ENCODE results near the gene CRISPLD2.
"Not testable (repeated sequence)": the region's sequence is repeated elsewhere in the genome, so short reads cannot be mapped to it uniquely, and the experiment has no call there.

CRISPLD2 gene

DNA sequence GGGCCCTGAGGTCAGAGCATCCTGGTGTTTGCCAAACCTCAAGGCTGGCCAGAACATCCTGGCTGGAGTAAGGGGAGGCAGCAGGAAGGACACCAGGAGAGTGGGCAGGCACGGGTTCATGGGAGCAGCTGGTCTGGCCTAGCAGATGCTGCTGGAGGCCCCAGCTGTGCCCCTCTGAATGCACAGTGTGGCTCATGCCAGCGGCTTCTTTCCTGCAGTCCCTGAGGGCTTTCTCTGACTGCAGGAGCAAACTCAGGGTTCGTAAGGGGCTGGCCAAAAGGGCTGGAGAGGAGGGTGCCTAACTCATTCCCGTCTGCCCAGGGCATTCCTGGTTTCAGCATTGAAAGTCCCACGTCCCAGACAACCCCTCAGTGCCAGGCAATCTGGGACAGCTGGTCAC is 112.9 kb downstream of the CRISPLD2 start:
- no peak overlapping the region for H3K27ac ChIP-seq
- H3K27me3 ChIP-seq (replicated peaks), result no peaks in the 10 kb centered on the region
- no peak for DNase-seq
- TF ChIP-seq, protein P1, sequence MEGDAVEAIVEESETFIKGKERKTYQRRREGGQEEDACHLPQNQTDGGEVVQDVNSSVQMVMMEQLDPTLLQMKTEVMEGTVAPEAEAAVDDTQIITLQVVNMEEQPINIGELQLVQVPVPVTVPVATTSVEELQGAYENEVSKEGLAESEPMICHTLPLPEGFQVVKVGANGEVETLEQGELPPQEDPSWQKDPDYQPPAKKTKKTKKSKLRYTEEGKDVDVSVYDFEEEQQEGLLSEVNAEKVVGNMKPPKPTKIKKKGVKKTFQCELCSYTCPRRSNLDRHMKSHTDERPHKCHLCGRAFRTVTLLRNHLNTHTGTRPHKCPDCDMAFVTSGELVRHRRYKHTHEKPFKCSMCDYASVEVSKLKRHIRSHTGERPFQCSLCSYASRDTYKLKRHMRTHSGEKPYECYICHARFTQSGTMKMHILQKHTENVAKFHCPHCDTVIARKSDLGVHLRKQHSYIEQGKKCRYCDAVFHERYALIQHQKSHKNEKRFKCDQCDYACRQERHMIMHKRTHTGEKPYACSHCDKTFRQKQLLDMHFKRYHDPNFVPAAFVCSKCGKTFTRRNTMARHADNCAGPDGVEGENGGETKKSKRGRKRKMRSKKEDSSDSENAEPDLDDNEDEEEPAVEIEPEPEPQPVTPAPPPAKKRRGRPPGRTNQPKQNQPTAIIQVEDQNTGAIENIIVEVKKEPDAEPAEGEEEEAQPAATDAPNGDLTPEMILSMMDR (IDR thresholded peaks at IDR 0.05; ENCODE audit: low read depth, low read length, missing control alignments), result no peak
- H3K36me3 ChIP-seq (replicated peaks), result no peaks in the 10 kb centered on the region
- in situ Hi-C loops (cut with HindIII; ENCODE audit: low pct_ligation_motif_present, low sequenced_read_pairs), result no loop called here
- H3K4me3 ChIP-seq (ENCODE audit: low read depth, low read length), result no peak overlapping the region

DNA sequence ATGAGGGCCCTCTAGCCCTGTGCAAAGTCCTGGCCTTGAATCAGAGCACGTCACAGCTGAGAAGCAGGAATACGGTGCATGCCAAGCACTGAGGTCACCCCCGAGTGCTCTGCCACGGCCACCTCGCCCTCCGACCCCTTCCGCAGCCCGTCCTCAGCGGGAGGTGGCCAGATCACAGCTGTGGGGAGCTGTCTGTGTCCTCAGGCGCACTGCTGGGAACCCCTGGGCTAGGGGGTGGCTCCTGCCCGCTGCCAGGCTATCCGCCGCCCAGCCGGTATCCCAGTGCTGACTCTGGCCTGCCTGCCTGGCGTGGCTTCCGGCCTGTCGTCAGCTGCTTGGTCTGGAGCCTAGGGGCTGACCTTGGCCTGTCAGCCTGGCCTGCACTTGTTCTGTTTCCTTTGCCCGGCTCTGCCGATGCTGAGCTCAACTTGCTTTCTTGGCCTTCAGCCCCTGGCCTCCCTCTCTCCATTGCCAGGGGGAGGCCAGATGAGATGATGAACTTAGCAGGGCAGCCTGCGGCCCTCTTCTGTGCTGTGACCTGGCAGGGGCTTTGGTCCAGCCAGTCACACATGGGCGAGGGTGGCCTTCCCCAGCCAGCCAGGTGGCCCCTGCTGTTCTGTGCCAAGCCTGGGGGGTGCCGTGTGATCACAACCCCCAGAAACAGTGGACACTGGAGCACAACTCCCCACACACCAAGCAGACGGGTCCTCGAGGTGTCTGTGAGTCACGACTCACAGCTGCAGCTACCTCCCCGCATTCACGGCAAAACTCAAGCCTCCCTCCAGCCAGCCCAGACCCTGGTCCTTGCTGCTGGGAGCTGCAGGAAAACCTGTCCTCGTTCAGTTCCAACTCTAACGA is 114.2 kb downstream of the CRISPLD2 start:
- in situ Hi-C loops (cut with HindIII; ENCODE audit: low pct_ligation_motif_present, low sequenced_read_pairs), result no loop called here
- no peak overlapping the region for H3K4me3 ChIP-seq (ENCODE audit: low read depth, low read length)
- H3K36me3 ChIP-seq (replicated peaks), result no peaks in the 10 kb centered on the region
- H3K27ac ChIP-seq, result no peak overlapping the region
- TF ChIP-seq, protein P1 (IDR thresholded peaks at IDR 0.05; ENCODE audit: low read depth, low read length, missing control alignments), result no peak
- DNase-seq, result no peak
- no peaks in the 10 kb centered on the region for H3K27me3 ChIP-seq (replicated peaks)

DNA sequence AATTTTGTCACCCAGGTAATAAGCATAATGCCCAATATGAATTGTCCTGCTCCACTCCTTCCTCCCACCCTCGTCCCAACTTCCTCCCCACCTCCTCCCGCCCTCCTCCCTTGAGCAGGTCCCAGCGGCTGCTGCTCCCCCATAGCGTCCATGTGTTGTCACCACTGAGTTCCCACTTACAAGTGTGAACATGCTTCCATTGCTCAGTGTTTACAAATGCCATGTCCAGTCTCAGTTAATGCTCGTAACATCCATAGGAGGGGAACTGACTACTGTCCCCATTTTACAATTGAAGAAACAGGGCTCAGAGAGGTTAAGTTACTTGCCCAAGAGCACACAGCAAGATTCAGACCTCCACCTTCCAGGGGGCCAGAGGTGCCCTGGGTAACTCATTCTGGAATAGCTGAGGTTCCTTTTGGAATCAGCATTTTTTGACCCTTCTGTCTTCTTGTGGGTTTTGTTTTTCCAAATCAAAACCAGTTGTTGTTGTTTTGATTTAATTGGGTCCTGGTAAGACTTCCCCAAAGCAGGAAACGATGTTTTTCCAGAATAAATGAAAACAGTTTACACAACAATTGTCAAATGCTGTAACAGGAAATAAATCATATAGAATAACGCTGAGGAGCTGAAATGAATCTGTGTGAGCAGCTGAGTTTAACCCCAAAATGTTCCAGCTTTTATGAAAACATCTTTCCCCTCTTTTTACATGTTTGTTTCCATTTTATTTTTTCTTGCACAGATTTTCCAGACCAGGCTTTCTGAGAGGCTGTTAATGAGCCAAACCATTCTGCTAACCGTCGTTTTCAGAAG is 117.6 kb downstream of the CRISPLD2 start:
- TF ChIP-seq, protein P1 (IDR thresholded peaks at IDR 0.05; ENCODE audit: low read depth, low read length, missing control alignments), result no peak
- Histone ChIP-seq H3K27me3 (replicated peaks) (no peaks in the 10 kb centered on the region), H3K27ac (no peak overlapping the region), H3K36me3 (replicated peaks) (no peaks in the 10 kb centered on the region), H3K4me3 (ENCODE audit: low read depth, low read length) (no peak overlapping the region)
- in situ Hi-C loops (cut with HindIII; ENCODE audit: low pct_ligation_motif_present, low sequenced_read_pairs), result no loop called here
- no peak for DNase-seq

DNA sequence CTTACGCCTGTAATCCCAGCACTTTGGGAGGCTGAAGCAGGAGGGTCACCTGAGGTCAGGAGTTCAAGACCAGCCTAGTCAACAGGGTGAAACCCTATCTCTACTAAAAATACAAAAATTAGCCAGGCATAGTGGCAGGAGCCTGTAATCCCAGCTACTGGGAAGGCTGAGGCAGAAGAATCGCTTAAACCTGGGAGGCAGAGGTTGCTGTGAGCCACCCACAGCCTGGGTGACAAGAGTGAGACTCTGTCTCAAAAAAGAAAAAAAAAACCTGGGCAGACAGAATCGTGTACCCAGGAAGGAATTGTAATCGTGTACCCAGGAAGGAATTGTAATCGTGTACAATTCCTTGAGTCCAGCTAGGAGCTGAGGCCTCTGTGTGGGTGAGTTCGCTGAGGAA is 118.8 kb downstream of the CRISPLD2 start:
- DNase-seq; H3K27ac ChIP-seq; H3K36me3 ChIP-seq (replicated peaks); in situ Hi-C loops (cut with HindIII; ENCODE audit: low pct_ligation_motif_present, low sequenced_read_pairs); H3K4me3 ChIP-seq (ENCODE audit: low read depth, low read length); H3K27me3 ChIP-seq (replicated peaks): not testable (repeated sequence)

DNA sequence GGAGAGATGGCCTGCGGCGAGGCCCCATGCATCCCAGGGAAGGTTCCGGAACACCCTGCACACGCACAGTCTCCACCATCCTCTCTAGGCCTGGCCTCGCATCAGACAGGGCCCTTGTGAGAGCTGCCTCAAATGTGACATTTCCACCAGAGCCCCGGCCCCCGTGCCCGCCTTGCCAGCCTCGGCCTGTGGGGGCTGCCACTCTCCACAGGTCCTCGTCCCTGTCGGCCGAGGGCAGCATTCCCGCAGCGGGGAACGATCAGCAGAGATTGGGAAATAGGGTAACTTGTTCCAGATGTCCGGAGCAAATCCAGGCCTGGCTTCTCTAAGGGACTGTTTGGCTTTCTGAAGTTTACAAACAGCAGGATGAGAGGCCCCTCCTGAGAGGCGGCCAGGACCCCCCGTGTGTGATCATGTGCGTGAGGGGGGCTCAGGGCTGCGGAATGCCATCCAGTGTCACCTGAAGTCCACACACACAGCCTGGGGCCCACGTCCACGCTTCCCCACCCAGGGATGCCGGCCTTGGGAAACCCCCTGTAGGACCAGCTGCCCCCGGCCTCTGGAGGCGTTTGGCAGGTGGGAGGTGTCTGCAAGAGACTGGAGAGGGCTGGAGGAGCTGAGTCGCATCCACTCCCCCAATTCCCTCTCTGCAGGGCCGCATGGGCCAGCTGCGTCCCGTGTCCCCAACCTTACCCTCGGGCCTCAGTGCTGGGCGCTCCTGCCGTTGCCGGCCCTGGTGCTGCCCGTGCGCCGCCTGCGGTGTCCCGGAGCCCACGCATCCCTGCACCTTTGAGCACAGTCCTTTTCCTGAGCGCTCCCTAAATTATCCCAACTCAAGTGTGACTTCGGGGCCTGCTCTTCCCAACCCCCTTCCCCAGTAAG is 121.1 kb downstream of the CRISPLD2 start:
- in situ Hi-C loops (cut with HindIII; ENCODE audit: low pct_ligation_motif_present, low sequenced_read_pairs), result no loop called here
- DNase-seq, result no peak
- no peaks in the 10 kb centered on the region for H3K36me3 ChIP-seq (replicated peaks)
- no peak overlapping the region for H3K4me3 ChIP-seq (ENCODE audit: low read depth, low read length)
- TF ChIP-seq, protein P1 (IDR thresholded peaks at IDR 0.05; ENCODE audit: low read depth, low read length, missing control alignments), result no peak
- H3K27ac ChIP-seq, result no peak overlapping the region
- H3K27me3 ChIP-seq (replicated peaks), result no peaks in the 10 kb centered on the region

Measured in brain microvascular endothelial cell (primary cell).